Testis (tissue), 2 donors: ENCODE results near the gene KRT8.

Source experiments
- POLR2A ChIP-seq: fragments of 450-650 bp; IDR thresholded peaks from one replicate; pipeline ENCODE4 v1.6.1; 2017; ENCODE audit warnings: antibody characterized with exemption, mild to moderate bottlenecking, moderate library complexity
- TF ChIP-seq, protein P1 (sequence below), 3 experiments: fragments of 450-650 bp in 2 of 3; fragments of 200-600 bp in 1 of 3; sonication (generic) in 1 of 3; IDR thresholded peaks; one replicate each; pipeline ENCODE4 v1.5.1; 2016 to 2019; ENCODE audit warnings: antibody characterized with exemption in 3 of 3, mild to moderate bottlenecking in 2 of 3, moderate library complexity in 1 of 3

DNA sequence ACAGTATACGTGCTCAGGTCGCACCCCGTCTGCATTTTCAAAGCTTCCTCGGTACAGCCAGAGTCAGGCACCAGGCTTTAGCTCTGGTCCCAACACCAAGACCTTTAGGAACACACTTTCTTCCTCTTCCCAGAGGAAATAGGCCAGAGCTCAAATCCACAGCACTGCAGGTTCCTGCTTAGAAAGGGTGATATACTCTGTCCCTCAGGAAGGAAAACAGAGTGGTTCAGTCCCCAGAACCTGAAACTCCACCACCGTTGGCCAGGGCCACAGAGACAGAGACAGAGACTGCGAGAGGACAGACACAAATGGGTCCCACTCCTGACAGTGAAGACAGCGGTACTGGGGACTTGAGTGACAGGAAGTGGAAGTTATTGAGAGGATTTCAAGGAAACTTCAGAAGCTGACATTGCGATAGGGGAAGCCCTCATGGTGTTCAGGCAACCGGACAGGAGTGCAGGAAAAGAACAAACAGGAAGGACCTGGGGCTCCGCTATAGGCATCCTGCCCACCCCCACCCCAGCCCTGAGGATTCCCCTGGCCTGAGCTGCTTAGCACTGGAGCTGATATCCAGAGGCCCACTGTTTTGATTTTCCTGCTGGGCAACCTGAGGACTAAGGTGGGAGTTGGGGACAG is 5.5 kb upstream of the KRT8 start:
- TF ChIP-seq, protein P1, sequence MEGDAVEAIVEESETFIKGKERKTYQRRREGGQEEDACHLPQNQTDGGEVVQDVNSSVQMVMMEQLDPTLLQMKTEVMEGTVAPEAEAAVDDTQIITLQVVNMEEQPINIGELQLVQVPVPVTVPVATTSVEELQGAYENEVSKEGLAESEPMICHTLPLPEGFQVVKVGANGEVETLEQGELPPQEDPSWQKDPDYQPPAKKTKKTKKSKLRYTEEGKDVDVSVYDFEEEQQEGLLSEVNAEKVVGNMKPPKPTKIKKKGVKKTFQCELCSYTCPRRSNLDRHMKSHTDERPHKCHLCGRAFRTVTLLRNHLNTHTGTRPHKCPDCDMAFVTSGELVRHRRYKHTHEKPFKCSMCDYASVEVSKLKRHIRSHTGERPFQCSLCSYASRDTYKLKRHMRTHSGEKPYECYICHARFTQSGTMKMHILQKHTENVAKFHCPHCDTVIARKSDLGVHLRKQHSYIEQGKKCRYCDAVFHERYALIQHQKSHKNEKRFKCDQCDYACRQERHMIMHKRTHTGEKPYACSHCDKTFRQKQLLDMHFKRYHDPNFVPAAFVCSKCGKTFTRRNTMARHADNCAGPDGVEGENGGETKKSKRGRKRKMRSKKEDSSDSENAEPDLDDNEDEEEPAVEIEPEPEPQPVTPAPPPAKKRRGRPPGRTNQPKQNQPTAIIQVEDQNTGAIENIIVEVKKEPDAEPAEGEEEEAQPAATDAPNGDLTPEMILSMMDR (IDR thresholded peaks at IDR 0.05) = no peak
- TF ChIP-seq POLR2A = no peak
